Sigmoid colon (tissue), 7 donors: ENCODE results near the gene USP34. TPM values are rescaled to one million over a fixed set of nuclear protein-coding genes. Genes with fewer than 3 reads are reported as not detected.

Experiments
- DNase-seq: peaks from one replicate; pipeline ENCODE4 v3.0.0-alpha.2; 2019
- H3K27ac ChIP-seq, 4 donors: fragments of 200-600 bp; sonication (generic); one replicate each; pipeline ENCODE4 v1.5.1; 2016 to 2019; ENCODE audit warnings: mild to moderate bottlenecking in 1 of 4
- H3K27me3 ChIP-seq, 3 donors: fragments of 200-600 bp; sonication (generic); one replicate each; pipeline ENCODE4 v1.5.1; 2019; ENCODE audit warnings: mild to moderate bottlenecking in 1 of 3
- H3K36me3 ChIP-seq, 4 donors: fragments of 200-600 bp; sonication (generic); one replicate each; pipeline ENCODE4 v1.5.1; 2016 to 2019
- H3K4me1 ChIP-seq, 4 donors: fragments of 200-600 bp; sonication (generic); one replicate each; pipeline ENCODE4 v1.5.1; 2017 to 2019
- H3K4me3 ChIP-seq, 4 donors: fragments of 200-600 bp; sonication (generic); one replicate each; pipeline ENCODE4 v1.5.1; 2017 to 2019; ENCODE audit warnings: mild to moderate bottlenecking in 2 of 4, moderate library complexity in 1 of 4
- H3K9me3 ChIP-seq, 4 donors: fragments of 200-600 bp in 3 of 4; sonication (generic) in 3 of 4; one replicate each; pipeline versions ENCODE4 v1.5.1 to v1.6.1; 2013 to 2019
- EP300 ChIP-seq, 4 donors: sonication (generic); formaldehyde crosslinking; IDR thresholded peaks; one replicate each; pipeline ENCODE4 v1.6.1; 2017; ENCODE audit warnings: antibody characterized with exemption in 4 of 4
- POLR2A ChIP-seq, 2 donors: fragments of 450-650 bp; IDR thresholded peaks; one replicate each; pipeline ENCODE4 v1.6.1; 2016; ENCODE audit warnings: antibody characterized with exemption in 2 of 2, mild to moderate bottlenecking in 2 of 2, moderate library complexity in 2 of 2
- POLR2AphosphoS5 ChIP-seq, 4 donors: sonication (generic); formaldehyde crosslinking; IDR thresholded peaks; one replicate each; pipeline ENCODE4 v1.6.1; 2017; ENCODE audit warnings: antibody characterized with exemption in 4 of 4
- WGBS, 2 donors: extraction: QIAGEN DNeasy Blood & Tissue Kit; methylation state at CpG; one replicate each; pipeline ENCODE4 v1.1.7; 2013; 5-methylcytosine and 5-hydroxymethylcytosine counted together
- intact Hi-C: fragments of 100-400 bp; cut with DNase I; formaldehyde crosslinking; loops from one replicate; pipeline ENCODE4 v1.15.1; 2023
- polyA plus RNA-seq, 3 donors: library from polyadenylated mRNA; stranded (reverse); fragments of 200-250 nt; gene quantifications; one replicate each; pipeline ENCODE4 v1.2.3, GENCODE V29; 2013
- total RNA-seq, 4 donors: library from RNA; depleted of rRNA; stranded (reverse); fragments of >200 nt; gene quantifications; one replicate each; pipeline ENCODE4 v1.1.0, GENCODE V29; 2016
- TF ChIP-seq, protein P1 (sequence below), 4 experiments: fragments of 450-650 bp in 3 of 4; fragments of 200-600 bp in 1 of 4; IDR thresholded peaks; one replicate each; pipeline ENCODE4 v1.5.1; 2016 to 2019; ENCODE audit warnings: antibody characterized with exemption in 4 of 4, mild to moderate bottlenecking in 3 of 4, moderate library complexity in 2 of 4
- donor health status: healthy with polysubstance abuse.
- donor health status: Bipolar disorder and iron deficiency.
- donor health status: healthy.

Gene USP34
- total and polyA plus RNA-seq, 7 donors = 23.6 to 158 (median 135) TPM

DNA sequence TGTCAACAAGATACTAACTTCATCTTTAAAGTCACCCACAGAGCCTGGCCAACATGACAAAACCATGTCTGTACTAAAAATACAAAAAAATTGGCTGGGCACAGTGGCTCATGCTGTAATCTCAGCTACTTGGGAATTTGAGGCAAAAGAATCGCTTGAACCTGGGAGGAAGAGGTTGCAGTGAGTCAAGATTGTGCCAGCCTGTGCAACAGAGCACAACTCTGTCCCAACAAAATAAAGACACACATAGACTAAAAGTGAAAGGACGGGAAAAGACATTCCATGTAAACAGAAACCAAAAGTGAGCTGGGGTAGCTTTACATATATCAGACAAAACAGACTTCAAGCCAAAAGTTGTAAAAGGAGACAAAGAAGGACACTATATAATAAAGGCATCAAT is 34.8 kb downstream of the USP34 start:
- Histone ChIP-seq H3K4me1 (peaks cover 0 to 50% (median 29%) of the 10 kb centered on the region in 4 donors), H3K27me3 (no peaks in the 10 kb centered on the region), H3K36me3 (no peaks in the 10 kb centered on the region), H3K9me3 (peaks cover 0 to 5% (median 1%) of the 10 kb centered on the region in 4 donors), H3K4me3 (no peak overlapping the region), H3K27ac (no peak overlapping the region)
- WGBS, 2 donors = 20 to 54% methylated on average over 2 of the region's 2 CpGs
- DNase-seq = no peak
- intact Hi-C loops = no loop called here
- no peak for TF ChIP-seq POLR2AphosphoS5 (IDR thresholded peaks at IDR 0.05)
- TF ChIP-seq EP300 (IDR thresholded peaks at IDR 0.05) = no peak
- TF ChIP-seq POLR2A (IDR thresholded peaks at IDR 0.05) = no peak

DNA sequence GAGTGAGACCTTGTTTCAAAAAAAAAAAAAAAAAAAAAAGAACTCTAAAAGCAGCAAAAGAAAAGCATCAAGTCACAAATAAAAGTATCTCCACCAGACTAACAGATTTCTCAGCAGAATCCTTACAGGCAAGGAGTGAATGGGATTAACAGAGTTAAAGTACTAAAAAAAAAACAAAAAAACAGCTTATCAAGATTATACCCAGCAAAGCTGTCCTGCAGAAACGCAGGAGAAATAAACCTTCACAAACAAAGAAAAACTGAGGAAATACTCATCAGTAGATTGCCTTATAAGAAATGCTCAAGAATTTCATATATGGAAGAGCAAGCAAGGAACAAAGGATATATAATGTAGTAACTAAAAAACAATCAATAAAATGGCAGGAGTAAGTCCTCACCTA is 35.6 kb downstream of the USP34 start:
- H3K4me1 ChIP-seq = peaks cover 0 to 43% (median 27%) of the 10 kb centered on the region in 4 donors
- no peak for TF ChIP-seq POLR2A (IDR thresholded peaks at IDR 0.05)
- no peak for TF ChIP-seq EP300 (IDR thresholded peaks at IDR 0.05)
- no peak for TF ChIP-seq POLR2AphosphoS5 (IDR thresholded peaks at IDR 0.05)
- TF ChIP-seq, protein P1, sequence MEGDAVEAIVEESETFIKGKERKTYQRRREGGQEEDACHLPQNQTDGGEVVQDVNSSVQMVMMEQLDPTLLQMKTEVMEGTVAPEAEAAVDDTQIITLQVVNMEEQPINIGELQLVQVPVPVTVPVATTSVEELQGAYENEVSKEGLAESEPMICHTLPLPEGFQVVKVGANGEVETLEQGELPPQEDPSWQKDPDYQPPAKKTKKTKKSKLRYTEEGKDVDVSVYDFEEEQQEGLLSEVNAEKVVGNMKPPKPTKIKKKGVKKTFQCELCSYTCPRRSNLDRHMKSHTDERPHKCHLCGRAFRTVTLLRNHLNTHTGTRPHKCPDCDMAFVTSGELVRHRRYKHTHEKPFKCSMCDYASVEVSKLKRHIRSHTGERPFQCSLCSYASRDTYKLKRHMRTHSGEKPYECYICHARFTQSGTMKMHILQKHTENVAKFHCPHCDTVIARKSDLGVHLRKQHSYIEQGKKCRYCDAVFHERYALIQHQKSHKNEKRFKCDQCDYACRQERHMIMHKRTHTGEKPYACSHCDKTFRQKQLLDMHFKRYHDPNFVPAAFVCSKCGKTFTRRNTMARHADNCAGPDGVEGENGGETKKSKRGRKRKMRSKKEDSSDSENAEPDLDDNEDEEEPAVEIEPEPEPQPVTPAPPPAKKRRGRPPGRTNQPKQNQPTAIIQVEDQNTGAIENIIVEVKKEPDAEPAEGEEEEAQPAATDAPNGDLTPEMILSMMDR (IDR thresholded peaks at IDR 0.05) = no peak
- H3K4me3 ChIP-seq = no peak overlapping the region
- H3K27ac ChIP-seq = no peak overlapping the region
- intact Hi-C loops = no loop called here
- WGBS, 2 donors = 72 to 94% methylated on average over 1 of the region's 1 CpG
- DNase-seq = no peak
- H3K27me3 ChIP-seq = no peaks in the 10 kb centered on the region
- H3K36me3 ChIP-seq = no peaks in the 10 kb centered on the region
- peaks cover 0 to 5% (median 1%) of the 10 kb centered on the region in 4 donors for H3K9me3 ChIP-seq

DNA sequence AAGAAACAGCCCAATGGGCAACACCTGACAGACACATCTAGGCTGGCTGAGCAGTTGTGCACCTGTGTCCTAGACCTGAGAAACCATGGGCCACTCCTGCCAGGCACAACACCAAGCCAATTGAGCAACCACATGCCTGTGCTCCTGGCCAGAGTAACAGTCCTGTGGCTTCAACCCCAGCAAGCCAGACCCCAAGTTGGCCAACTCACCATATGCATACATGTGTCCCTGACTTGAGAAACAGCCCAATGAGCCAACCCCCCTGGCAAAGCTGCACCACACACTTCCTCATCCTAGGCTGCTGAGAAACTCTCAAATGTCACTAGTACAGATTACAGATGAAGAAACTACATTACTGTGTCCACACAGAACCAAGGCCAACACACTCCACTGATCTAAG is 36.6 kb downstream of the USP34 start:
- Histone ChIP-seq H3K27ac (no peak overlapping the region), H3K9me3 (peaks cover 0 to 5% (median 1%) of the 10 kb centered on the region in 4 donors), H3K4me3 (no peak overlapping the region), H3K4me1 (peaks cover 0 to 33% (median 19%) of the 10 kb centered on the region in 4 donors), H3K27me3 (no peaks in the 10 kb centered on the region), H3K36me3 (no peaks in the 10 kb centered on the region)
- no peak for DNase-seq
- intact Hi-C loops = no loop called here
- TF ChIP-seq, protein P1 (IDR thresholded peaks at IDR 0.05) = no peak
- TF ChIP-seq POLR2AphosphoS5 (IDR thresholded peaks at IDR 0.05) (no peak), EP300 (IDR thresholded peaks at IDR 0.05) (no peak), POLR2A (IDR thresholded peaks at IDR 0.05) (no peak)

DNA sequence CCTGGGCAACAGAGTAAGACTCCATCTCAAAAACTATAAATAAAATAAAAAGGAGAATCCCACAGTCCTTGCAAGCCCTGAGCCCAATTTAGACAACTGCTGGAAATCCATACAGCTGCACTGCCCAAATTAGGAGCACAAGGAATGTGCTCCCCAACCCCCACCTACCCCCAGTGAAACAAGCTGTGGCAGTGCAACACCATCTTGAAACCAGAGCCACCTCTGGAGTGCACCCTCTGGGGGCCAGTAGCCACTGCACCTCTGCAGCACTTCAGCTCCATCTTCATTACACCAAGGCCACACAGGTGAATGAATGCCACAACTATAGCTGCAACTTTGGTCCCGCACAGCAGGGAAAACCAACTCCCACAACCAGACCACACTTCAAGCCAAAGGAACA is 37.3 kb downstream of the USP34 start:
- Histone ChIP-seq H3K36me3 (no peaks in the 10 kb centered on the region), H3K9me3 (peaks cover 0 to 5% (median 1%) of the 10 kb centered on the region in 4 donors), H3K27me3 (no peaks in the 10 kb centered on the region), H3K27ac (no peak overlapping the region), H3K4me1 (peaks cover 0 to 30% (median 14%) of the 10 kb centered on the region in 4 donors), H3K4me3 (no peak overlapping the region)
- WGBS, 2 donors = 94 to 99% methylated on average over 1 of the region's 1 CpG
- TF ChIP-seq, protein P1 (IDR thresholded peaks at IDR 0.05) = no peak
- TF ChIP-seq POLR2A (IDR thresholded peaks at IDR 0.05) (no peak), POLR2AphosphoS5 (IDR thresholded peaks at IDR 0.05) (no peak), EP300 (IDR thresholded peaks at IDR 0.05) (no peak)
- no peak for DNase-seq
- intact Hi-C loops = no loop called here

DNA sequence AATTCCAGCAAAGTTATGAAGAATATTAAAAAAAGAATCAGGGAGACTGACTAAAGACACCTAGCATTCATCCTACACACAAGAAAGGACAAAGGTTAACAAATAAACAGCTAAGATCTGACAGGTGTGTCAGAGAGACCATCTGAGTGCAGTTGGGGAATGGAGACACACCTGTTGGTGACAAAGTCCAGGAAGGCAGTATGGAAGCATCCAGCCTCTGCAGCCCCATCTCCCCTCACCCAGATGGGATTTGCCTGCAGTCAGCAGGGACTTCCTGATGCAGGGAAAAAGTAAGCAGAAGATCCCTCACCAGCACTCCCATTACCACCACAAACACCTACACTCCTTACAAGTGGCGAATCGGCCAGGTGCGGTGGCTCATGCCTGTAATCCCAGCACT is 37.9 kb downstream of the USP34 start:
- Histone ChIP-seq H3K27ac (no peak overlapping the region), H3K9me3 (peaks cover 0 to 5% (median 1%) of the 10 kb centered on the region in 4 donors), H3K36me3 (no peaks in the 10 kb centered on the region), H3K27me3 (no peaks in the 10 kb centered on the region), H3K4me1 (peaks cover 0 to 31% (median 14%) of the 10 kb centered on the region in 4 donors), H3K4me3 (no peak overlapping the region)
- intact Hi-C loops = no loop called here
- DNase-seq = no peak
- 26 to 75% methylated on average over 3 of the region's 3 CpGs for WGBS, 2 donors
- TF ChIP-seq POLR2A (IDR thresholded peaks at IDR 0.05) (no peak), EP300 (IDR thresholded peaks at IDR 0.05) (no peak), POLR2AphosphoS5 (IDR thresholded peaks at IDR 0.05) (no peak)
- TF ChIP-seq, protein P1 (IDR thresholded peaks at IDR 0.05) = no peak
